PC-9 (cell line): ENCODE data around the gene ACTN1. TPM values are rescaled to one million over a fixed set of nuclear protein-coding genes. Genes with fewer than 3 reads are reported as not detected.
A peak's percentile ranks its signal among the peaks of the same experiment; 100 is the strongest.

Experiments
- BruUV-seq: library from RNA; stranded (reverse); fragments of 400-500 nt; replicated peaks from 2 replicates; lab custom pipeline; 2021; lab: Mats Ljungman, UMichigan
- CTCF ChIA-PET: fragments of 300-600 bp; sonication (Branson Sonifier 250); formaldehyde crosslinking; loops from one replicate; lab custom pipeline; 2022; ENCODE audit warnings: antibody characterized with exemption; lab: Charles Lee
- POLR2A ChIA-PET: fragments of 300-600 bp; sonication (Branson Sonifier 250); formaldehyde crosslinking; loops from one replicate; lab custom pipeline; 2022; ENCODE audit warnings: antibody characterized with exemption; ENCODE audit not compliant: unreplicated experiment; lab: Charles Lee
- DNase-seq, 2 experiments: peaks; one replicate each; pipeline versions ENCODE4 v3.0.0 to v3.0.0-alpha.2; 2015 to 2022; ENCODE audit warnings: mixed read lengths in 1 of 2
- H2AFZ ChIP-seq: fragments of 200-600 bp; sonication (generic); 2 replicates; pipeline ENCODE4 v1.8.1; 2017; ENCODE audit warnings: antibody characterized with exemption
- H3F3A ChIP-seq: fragments of 200-600 bp; sonication (generic); 2 replicates; pipeline ENCODE4 v1.8.1; 2017; ENCODE audit warnings: antibody characterized with exemption, mild to moderate bottlenecking, low read depth; ENCODE audit not compliant: insufficient read depth
- H3K27ac ChIP-seq: fragments of 200-600 bp; sonication (generic); 2 replicates; pipeline ENCODE4 v1.6.1; 2016; ENCODE audit warnings: mixed run types
- H3K27me3 ChIP-seq: fragments of 200-600 bp; sonication (generic); 2 replicates; pipeline ENCODE4 v1.6.1; 2016; ENCODE audit warnings: low read depth, mixed run types; ENCODE audit not compliant: insufficient read depth
- H3K36me3 ChIP-seq: fragments of 200-600 bp; sonication (generic); 2 replicates; pipeline ENCODE4 v1.6.1; 2016; ENCODE audit warnings: low read depth, mixed run types
- H3K4me1 ChIP-seq: fragments of 200-600 bp; sonication (generic); replicated peaks from 2 replicates; pipeline ENCODE4 v1.6.1; 2016; ENCODE audit warnings: mixed run types; ENCODE audit not compliant: insufficient read depth
- H3K4me2 ChIP-seq: fragments of 200-600 bp; sonication (generic); 2 replicates; pipeline ENCODE4 v1.6.1; 2017; ENCODE audit warnings: mixed run types
- H3K4me3 ChIP-seq: fragments of 200-600 bp; sonication (generic); 2 replicates; pipeline ENCODE4 v1.6.1; 2016; ENCODE audit warnings: mixed run types
- H3K79me2 ChIP-seq: fragments of 200-600 bp; sonication (generic); 2 replicates; pipeline ENCODE4 v1.6.1; 2017; ENCODE audit warnings: low read depth, mixed run types
- H3K9me2 ChIP-seq: fragments of 200-600 bp; sonication (generic); 2 replicates; pipeline ENCODE4 v1.8.1; 2017; ENCODE audit warnings: mild to moderate bottlenecking; ENCODE audit not compliant: insufficient read depth
- H3K9me3 ChIP-seq: fragments of 200-600 bp; sonication (generic); 2 replicates; pipeline ENCODE4 v1.8.1; 2016; ENCODE audit warnings: low read depth; ENCODE audit not compliant: insufficient read depth
- H4K20me1 ChIP-seq: fragments of 200-600 bp; sonication (generic); 2 replicates; pipeline ENCODE4 v1.8.1; 2017; ENCODE audit not compliant: insufficient read depth
- CTCF ChIP-seq: fragments of 200-600 bp; sonication (generic); conservative IDR thresholded peaks from 2 replicates; pipeline ENCODE4 v1.6.1; 2017; ENCODE audit warnings: mixed run types, antibody characterized with exemption, mild to moderate bottlenecking, moderate library complexity
- EZH2 ChIP-seq: fragments of 200-600 bp; sonication (generic); IDR thresholded peaks from 2 replicates; pipeline ENCODE4 v1.8.0; 2017; ENCODE audit warnings: antibody characterized with exemption, low read depth
- intact Hi-C: fragments of 100-400 bp; cut with micrococcal nuclease; formaldehyde crosslinking; loops from one replicate; pipeline ENCODE4 v1.10.0; 2022; ENCODE audit not compliant: unreplicated experiment
- total RNA-seq: library from RNA; stranded (reverse); gene quantifications from 2 replicates; pipeline ENCODE4 v1.2.3, GENCODE V29; 2021

The ACTN1 gene
- total RNA-seq, 1 experiment from 2014 or later: 314 TPM

GRCh38 chr14:68976160-68977067, 2.7 kb downstream of the ACTN1 start:
- ChIA-PET CTCF (interaction anchor here (0.7 kb wide), 1 partner anchor 14 kb away, joined by 3 read pairs; no protein-coding TSS in a partner anchor), POLR2A (interaction anchor here (0.5 to 2.2 kb wide), 7 partner anchors 8 to 562 kb away, joined by 3 to 34 read pairs (median 4); no protein-coding TSS in a partner anchor)
- Histone ChIP-seq H3K4me2 (peak overlapping the region; percentile 100), H3K79me2 (peaks cover 76% of the 10 kb centered on the region), H3K27ac (peak overlapping the region; percentile 93), H3K27me3 (no peaks in the 10 kb centered on the region), H3K36me3 (peaks cover 50% of the 10 kb centered on the region), H4K20me1 (peaks cover 54% of the 10 kb centered on the region), H3F3A (peaks cover 33% of the 10 kb centered on the region; the same call in 1 of the 2 replicates), H2AFZ (no peak overlapping the region), H3K9me3 (no peaks in the 10 kb centered on the region), H3K9me2 (no peaks in the 10 kb centered on the region), H3K4me3 (peak overlapping the region; percentile 76), H3K4me1 (peaks cover 45% of the 10 kb centered on the region)
- no TSS peak for BruUV-seq
- TF ChIP-seq EZH2 (no peak), CTCF (no peak)
- intact Hi-C loops: loop anchor here (1.0 to 5.0 kb wide), 4 partner anchors 11 to 176 kb away; partner anchors contain the start of gene DCAF5
- no peak for DNase-seq

- H3K4me2 ChIP-seq: peak overlapping the region; percentile 100
- intact Hi-C loops: loop anchor here (5.0 kb wide), 2 partner anchors 117 to 177 kb away; partner anchors contain the start of gene DCAF5
- H3K27ac ChIP-seq: no peak overlapping the region
These were observed 3.4 kb downstream of the ACTN1 start for GRCh38 chr14:68975667-68976066.

More at GRCh38 chr14:68975667-68976066, 3.4 kb downstream of the ACTN1 start:
- peaks cover 81% of the 10 kb centered on the region for H3K79me2 ChIP-seq
- peaks cover 26% of the 10 kb centered on the region; the same call in 1 of the 2 replicates for H3F3A ChIP-seq
- no TSS peak for BruUV-seq
- no peaks in the 10 kb centered on the region for H3K27me3 ChIP-seq
- ChIA-PET CTCF (interaction anchor here (0.6 kb wide), 1 partner anchor 29 kb away, joined by 20 read pairs; no protein-coding TSS in a partner anchor), POLR2A (interaction anchor here (0.5 to 2.2 kb wide), 3 partner anchors 25 to 62 kb away, joined by 3 to 34 read pairs (median 3); no protein-coding TSS in a partner anchor)
- no peak for DNase-seq
- peaks cover 57% of the 10 kb centered on the region for H3K36me3 ChIP-seq
- TF ChIP-seq CTCF: no peak
- no peak for TF ChIP-seq EZH2
- no peaks in the 10 kb centered on the region for H3K9me3 ChIP-seq
- H3K9me2 ChIP-seq: no peaks in the 10 kb centered on the region
- H4K20me1 ChIP-seq: peaks cover 62% of the 10 kb centered on the region
- peak overlapping the region; percentile 76; the same call in 1 of the 2 replicates for H3K4me3 ChIP-seq
- peaks cover 45% of the 10 kb centered on the region for H3K4me1 ChIP-seq
- H2AFZ ChIP-seq: no peak overlapping the region
